ENCODE results near the gene KRT7.

The KRT7 gene

DNA sequence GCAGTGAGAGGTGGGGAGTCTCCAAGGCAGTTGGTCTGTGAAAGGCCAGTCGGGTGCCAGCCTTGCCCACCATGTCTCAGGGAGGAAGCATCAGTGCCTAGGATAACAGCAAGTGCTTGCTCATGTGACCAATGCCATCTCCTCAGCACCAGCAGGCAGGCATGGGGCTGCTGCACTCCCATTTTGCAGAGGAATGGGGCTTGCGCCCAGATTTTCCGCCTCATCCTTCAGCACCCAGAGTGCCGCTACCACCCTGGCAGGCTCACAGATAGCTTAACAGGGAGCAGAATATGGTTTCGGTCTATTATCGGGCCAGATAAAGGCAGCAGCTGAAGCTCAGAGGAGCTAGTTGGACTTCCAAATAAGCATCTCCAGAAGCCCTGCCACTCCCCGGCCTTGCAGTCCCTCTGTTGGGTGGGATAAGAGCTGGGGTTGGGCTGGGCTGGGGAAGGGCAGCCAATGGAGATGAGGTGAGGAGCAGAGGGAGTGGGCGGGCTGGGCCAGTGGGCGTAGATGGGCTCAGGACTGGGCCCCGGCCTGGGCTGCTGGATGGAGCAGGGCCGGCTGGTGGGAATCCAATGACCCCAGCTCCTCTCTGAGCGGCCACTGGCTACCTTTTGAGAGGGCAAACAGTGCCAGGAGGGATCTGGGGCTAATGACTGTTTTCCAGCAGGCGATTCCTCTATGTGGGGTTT lies 32.8 kb upstream of the KRT7 start:
- no peak for TF ChIP-seq CTCF (conservative IDR thresholded peaks at IDR 0.05; ENCODE audit: low read length)

DNA sequence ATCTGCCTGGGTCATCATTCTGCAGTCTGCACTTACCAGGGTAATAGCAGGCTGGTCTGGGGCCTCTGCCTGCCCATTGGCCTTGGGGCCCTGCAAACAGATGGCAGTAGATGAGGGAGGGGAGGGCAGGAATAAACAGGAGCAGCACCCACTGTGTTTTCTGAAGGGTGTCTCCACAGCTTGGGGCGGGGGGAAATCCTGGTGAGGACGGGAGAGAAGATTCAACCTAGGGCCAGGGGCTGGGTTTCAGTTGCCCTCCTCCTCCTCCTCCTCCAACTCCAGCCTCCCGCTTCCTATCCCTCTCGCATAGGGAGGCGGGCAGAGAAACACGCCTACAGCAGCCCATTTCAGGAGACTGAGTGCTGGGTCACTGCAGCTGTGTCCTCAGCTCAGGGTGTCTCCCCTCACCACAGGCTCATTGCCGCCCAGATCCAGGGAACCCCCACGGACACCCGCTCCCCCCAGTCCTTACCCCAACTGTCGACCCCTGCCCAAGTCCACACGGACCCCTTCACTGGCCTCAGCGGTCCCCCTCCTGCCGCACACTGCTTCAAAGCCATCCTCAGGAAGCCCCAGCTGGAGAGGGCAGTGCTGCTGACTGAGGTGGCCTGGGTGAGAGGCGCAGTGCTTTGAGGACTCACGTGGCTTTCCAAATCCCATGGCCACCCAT lies 32.1 kb upstream of the KRT7 start:
- DNase-seq (ENCODE audit: low read depth) = no peak
- no peak overlapping the region for H3K4me3 ChIP-seq (ENCODE audit: low read length)

More for the DNA sequence above, 32.8 kb upstream of the KRT7 start:
- no peak for DNase-seq (ENCODE audit: low read depth)
- no peak overlapping the region for H3K4me3 ChIP-seq (ENCODE audit: low read length)

GRCh38 chr12:52201451-52201839 lies 31.6 kb upstream of the KRT7 start:
- H3K4me3 ChIP-seq (ENCODE audit: low read length) = no peak overlapping the region
- no peak for DNase-seq (ENCODE audit: low read depth)
- no peak for TF ChIP-seq CTCF (conservative IDR thresholded peaks at IDR 0.05; ENCODE audit: low read length)

More for the DNA sequence above, 32.1 kb upstream of the KRT7 start:
- no peak for TF ChIP-seq CTCF (conservative IDR thresholded peaks at IDR 0.05; ENCODE audit: low read length)

GRCh38 chr12:52202361-52203078 lies 30.5 kb upstream of the KRT7 start:
- no peak overlapping the region; the same call in 1 of the 2 replicates for H3K4me3 ChIP-seq (ENCODE audit: low read length)
- TF ChIP-seq CTCF (conservative IDR thresholded peaks at IDR 0.05; ENCODE audit: low read length) = no peak
- DNase-seq (ENCODE audit: low read depth) = no peak

DNA sequence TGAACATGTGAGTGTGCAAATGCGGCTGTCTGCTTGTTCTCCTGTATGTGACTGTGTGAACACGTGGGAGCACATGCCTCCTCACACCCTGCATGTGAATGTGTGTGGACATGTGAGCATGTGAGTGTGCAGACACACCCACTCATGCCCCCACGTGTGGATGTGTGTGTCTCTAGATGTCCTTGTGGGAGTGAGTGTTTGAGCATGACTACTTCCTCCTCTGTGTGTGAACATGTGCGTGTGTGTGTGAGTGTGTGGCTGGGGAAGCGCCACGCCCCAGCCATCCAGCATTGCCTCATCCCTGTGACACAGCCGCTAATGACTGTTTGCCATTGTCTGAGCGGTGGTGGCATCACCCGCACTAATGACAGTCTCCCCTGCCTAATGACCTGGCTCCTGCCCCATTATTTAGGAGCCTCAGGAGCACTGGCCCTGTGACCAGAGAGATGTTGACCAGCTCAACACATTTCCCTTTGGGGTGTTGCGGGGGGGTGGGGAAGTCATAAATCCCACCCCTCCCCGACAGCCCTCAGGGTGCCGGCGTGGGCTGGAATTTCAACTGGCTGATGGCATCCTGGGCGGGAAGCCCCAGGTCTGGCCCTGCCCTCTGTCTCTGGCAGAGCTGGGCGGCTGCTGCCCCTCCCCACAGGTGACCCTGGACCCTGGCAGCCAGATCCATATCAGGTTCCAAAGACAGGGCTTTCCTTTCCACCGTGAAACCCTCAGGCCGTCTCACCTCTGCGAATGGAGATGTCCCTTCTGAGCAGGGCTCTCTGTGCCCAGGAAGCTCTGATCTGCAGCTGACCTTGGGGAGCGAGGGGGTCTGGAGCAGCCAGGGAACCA lies 29.7 kb upstream of the KRT7 start:
- no peak overlapping the region for H3K4me3 ChIP-seq (ENCODE audit: low read length)
- DNase-seq (ENCODE audit: low read depth) = peak; percentile 95
- TF ChIP-seq CTCF (conservative IDR thresholded peaks at IDR 0.05; ENCODE audit: low read length) = no peak

- no peak for DNase-seq (ENCODE audit: low read depth)
- TF ChIP-seq CTCF (conservative IDR thresholded peaks at IDR 0.05; ENCODE audit: low read length) = no peak
- H3K4me3 ChIP-seq (ENCODE audit: low read length) = no peak overlapping the region
Observed at GRCh38 chr12:52204095-52204930, 28.7 kb upstream of the KRT7 start.
